ENCODE data around the gene P2RX1.

Gene P2RX1

GRCh38 chr17:3882276-3882675 lies 34.0 kb downstream of the P2RX1 start:
- H3K27ac ChIP-seq (ENCODE audit: low read depth, low read length) = no peak overlapping the region
- H3K9me3 ChIP-seq (ENCODE audit: control insufficient read depth in 5 of 5, low read length in 5 of 5) = no peaks in the 10 kb centered on the region
- H3K4me3 ChIP-seq (ENCODE audit: low read depth in 1 of 5, low read length in 5 of 5) = no peak overlapping the region
- H3K9ac ChIP-seq (ENCODE audit: low read length in 5 of 5) = no peak overlapping the region
- peaks cover 0 to 6% (median 2%) of the 10 kb centered on the region in 5 donors for H3K27me3 ChIP-seq (ENCODE audit: control insufficient read depth in 5 of 5, insufficient read depth in 4 of 5, low read length in 5 of 5)
- peaks cover 1 to 26% (median 19%) of the 10 kb centered on the region in 5 donors for H3K4me1 ChIP-seq (ENCODE audit: control insufficient read depth in 5 of 5, insufficient read depth in 5 of 5, low read length in 5 of 5)
- H3K36me3 ChIP-seq (ENCODE audit: control insufficient read depth in 5 of 5, insufficient read depth in 5 of 5, low read length in 5 of 5) = peaks cover 0 to 33% (median 30%) of the 10 kb centered on the region in 5 donors

GRCh38 chr17:3880983-3881382 lies 35.3 kb downstream of the P2RX1 start:
- no peak overlapping the region for H3K9ac ChIP-seq (ENCODE audit: low read length in 5 of 5)
- no peak overlapping the region for H3K27ac ChIP-seq (ENCODE audit: low read depth, low read length)
- peaks cover 0 to 42% (median 40%) of the 10 kb centered on the region in 5 donors for H3K36me3 ChIP-seq (ENCODE audit: control insufficient read depth in 5 of 5, insufficient read depth in 5 of 5, low read length in 5 of 5)
- peaks cover 0 to 2% (median 0%) of the 10 kb centered on the region in 5 donors for H3K27me3 ChIP-seq (ENCODE audit: control insufficient read depth in 5 of 5, insufficient read depth in 4 of 5, low read length in 5 of 5)
- peaks cover 0 to 13% (median 6%) of the 10 kb centered on the region in 5 donors for H3K4me1 ChIP-seq (ENCODE audit: control insufficient read depth in 5 of 5, insufficient read depth in 5 of 5, low read length in 5 of 5)
- no peaks in the 10 kb centered on the region for H3K9me3 ChIP-seq (ENCODE audit: control insufficient read depth in 5 of 5, low read length in 5 of 5)
- H3K4me3 ChIP-seq (ENCODE audit: low read depth in 1 of 5, low read length in 5 of 5) = no peak overlapping the region

- Histone ChIP-seq H3K4me3 (ENCODE audit: low read depth in 1 of 5, low read length in 5 of 5) (no peak overlapping the region), H3K4me1 (ENCODE audit: control insufficient read depth in 5 of 5, insufficient read depth in 5 of 5, low read length in 5 of 5) (peaks cover 0 to 2% (median 0%) of the 10 kb centered on the region in 5 donors), H3K27me3 (ENCODE audit: control insufficient read depth in 5 of 5, insufficient read depth in 4 of 5, low read length in 5 of 5) (peaks cover 0 to 2% (median 0%) of the 10 kb centered on the region in 5 donors), H3K9me3 (ENCODE audit: control insufficient read depth in 5 of 5, low read length in 5 of 5) (no peaks in the 10 kb centered on the region), H3K36me3 (ENCODE audit: control insufficient read depth in 5 of 5, insufficient read depth in 5 of 5, low read length in 5 of 5) (peaks cover 0 to 47% (median 41%) of the 10 kb centered on the region in 5 donors), H3K27ac (ENCODE audit: low read depth, low read length) (no peak overlapping the region), H3K9ac (ENCODE audit: low read length in 5 of 5) (no peak overlapping the region)
Measured at GRCh38 chr17:3879591-3880417, 36.5 kb downstream of the P2RX1 start.

GRCh38 chr17:3879186-3879585 lies 37.1 kb downstream of the P2RX1 start:
- Histone ChIP-seq H3K27me3 (ENCODE audit: control insufficient read depth in 5 of 5, insufficient read depth in 4 of 5, low read length in 5 of 5) (peaks cover 0 to 2% (median 0%) of the 10 kb centered on the region in 5 donors), H3K4me3 (ENCODE audit: low read depth in 1 of 5, low read length in 5 of 5) (no peak overlapping the region), H3K36me3 (ENCODE audit: control insufficient read depth in 5 of 5, insufficient read depth in 5 of 5, low read length in 5 of 5) (peaks cover 0 to 42% (median 35%) of the 10 kb centered on the region in 5 donors), H3K4me1 (ENCODE audit: control insufficient read depth in 5 of 5, insufficient read depth in 5 of 5, low read length in 5 of 5) (no peaks in the 10 kb centered on the region), H3K9ac (ENCODE audit: low read length in 5 of 5) (no peak overlapping the region), H3K27ac (ENCODE audit: low read depth, low read length) (no peak overlapping the region), H3K9me3 (ENCODE audit: control insufficient read depth in 5 of 5, low read length in 5 of 5) (no peaks in the 10 kb centered on the region)

GRCh38 chr17:3877220-3877619 lies 39.0 kb downstream of the P2RX1 start:
- H3K36me3 ChIP-seq (ENCODE audit: control insufficient read depth in 5 of 5, insufficient read depth in 5 of 5, low read length in 5 of 5) = peaks cover 0 to 45% (median 40%) of the 10 kb centered on the region in 5 donors
- no peak overlapping the region for H3K9ac ChIP-seq (ENCODE audit: low read length in 5 of 5)

GRCh38 chr17:3875317-3875716 lies 40.9 kb downstream of the P2RX1 start:
- Histone ChIP-seq H3K36me3 (ENCODE audit: control insufficient read depth in 5 of 5, insufficient read depth in 5 of 5, low read length in 5 of 5) (peaks cover 0 to 44% (median 39%) of the 10 kb centered on the region in 5 donors), H3K4me3 (ENCODE audit: low read depth in 1 of 5, low read length in 5 of 5) (no peak overlapping the region), H3K9ac (ENCODE audit: low read length in 5 of 5) (no peak overlapping the region), H3K27ac (ENCODE audit: low read depth, low read length) (no peak overlapping the region), H3K27me3 (ENCODE audit: control insufficient read depth in 5 of 5, insufficient read depth in 4 of 5, low read length in 5 of 5) (peaks cover 0 to 2% (median 0%) of the 10 kb centered on the region in 5 donors), H3K9me3 (ENCODE audit: control insufficient read depth in 5 of 5, low read length in 5 of 5) (no peaks in the 10 kb centered on the region), H3K4me1 (ENCODE audit: control insufficient read depth in 5 of 5, insufficient read depth in 5 of 5, low read length in 5 of 5) (peaks cover 0 to 6% (median 0%) of the 10 kb centered on the region in 5 donors)

More at GRCh38 chr17:3877220-3877619, 39.0 kb downstream of the P2RX1 start:
- no peak overlapping the region for H3K4me3 ChIP-seq (ENCODE audit: low read depth in 1 of 5, low read length in 5 of 5)
- H3K27ac ChIP-seq (ENCODE audit: low read depth, low read length) = no peak overlapping the region
- H3K4me1 ChIP-seq (ENCODE audit: control insufficient read depth in 5 of 5, insufficient read depth in 5 of 5, low read length in 5 of 5) = no peaks in the 10 kb centered on the region
- no peaks in the 10 kb centered on the region for H3K9me3 ChIP-seq (ENCODE audit: control insufficient read depth in 5 of 5, low read length in 5 of 5)
- H3K27me3 ChIP-seq (ENCODE audit: control insufficient read depth in 5 of 5, insufficient read depth in 4 of 5, low read length in 5 of 5) = peaks cover 0 to 2% (median 0%) of the 10 kb centered on the region in 5 donors

- no peak overlapping the region for H3K27ac ChIP-seq (ENCODE audit: low read depth, low read length)
- H3K27me3 ChIP-seq (ENCODE audit: control insufficient read depth in 5 of 5, insufficient read depth in 4 of 5, low read length in 5 of 5) = no peaks in the 10 kb centered on the region
- H3K9ac ChIP-seq (ENCODE audit: low read length in 5 of 5) = no peak overlapping the region
- no peaks in the 10 kb centered on the region for H3K9me3 ChIP-seq (ENCODE audit: control insufficient read depth in 5 of 5, low read length in 5 of 5)
- peaks cover 0 to 6% (median 0%) of the 10 kb centered on the region in 5 donors for H3K4me1 ChIP-seq (ENCODE audit: control insufficient read depth in 5 of 5, insufficient read depth in 5 of 5, low read length in 5 of 5)
- peaks cover 0 to 48% (median 41%) of the 10 kb centered on the region in 5 donors for H3K36me3 ChIP-seq (ENCODE audit: control insufficient read depth in 5 of 5, insufficient read depth in 5 of 5, low read length in 5 of 5)
- H3K4me3 ChIP-seq (ENCODE audit: low read depth in 1 of 5, low read length in 5 of 5) = no peak overlapping the region
Measured at GRCh38 chr17:3873862-3874261, 42.4 kb downstream of the P2RX1 start.

- H3K4me3 ChIP-seq (ENCODE audit: low read depth in 1 of 5, low read length in 5 of 5) = no peak overlapping the region
- no peaks in the 10 kb centered on the region for H3K27me3 ChIP-seq (ENCODE audit: control insufficient read depth in 5 of 5, insufficient read depth in 4 of 5, low read length in 5 of 5)
- no peaks in the 10 kb centered on the region for H3K9me3 ChIP-seq (ENCODE audit: control insufficient read depth in 5 of 5, low read length in 5 of 5)
- H3K36me3 ChIP-seq (ENCODE audit: control insufficient read depth in 5 of 5, insufficient read depth in 5 of 5, low read length in 5 of 5) = peaks cover 0 to 35% (median 29%) of the 10 kb centered on the region in 5 donors
- peaks cover 0 to 6% (median 0%) of the 10 kb centered on the region in 5 donors for H3K4me1 ChIP-seq (ENCODE audit: control insufficient read depth in 5 of 5, insufficient read depth in 5 of 5, low read length in 5 of 5)
- H3K9ac ChIP-seq (ENCODE audit: low read length in 5 of 5) = peak overlapping the region in 1 of 5 donors; percentile 43
- H3K27ac ChIP-seq (ENCODE audit: low read depth, low read length) = no peak overlapping the region
Measured at GRCh38 chr17:3870871-3871306, 45.4 kb downstream of the P2RX1 start.

- no peak overlapping the region for H3K9ac ChIP-seq (ENCODE audit: low read length in 5 of 5)
- H3K36me3 ChIP-seq (ENCODE audit: control insufficient read depth in 5 of 5, insufficient read depth in 5 of 5, low read length in 5 of 5) = peaks cover 0 to 17% (median 12%) of the 10 kb centered on the region in 5 donors
- H3K9me3 ChIP-seq (ENCODE audit: control insufficient read depth in 5 of 5, low read length in 5 of 5) = no peaks in the 10 kb centered on the region
- H3K4me1 ChIP-seq (ENCODE audit: control insufficient read depth in 5 of 5, insufficient read depth in 5 of 5, low read length in 5 of 5) = peaks cover 0 to 6% (median 0%) of the 10 kb centered on the region in 5 donors
- H3K27me3 ChIP-seq (ENCODE audit: control insufficient read depth in 5 of 5, insufficient read depth in 4 of 5, low read length in 5 of 5) = no peaks in the 10 kb centered on the region
- no peak overlapping the region for H3K27ac ChIP-seq (ENCODE audit: low read depth, low read length)
- no peak overlapping the region for H3K4me3 ChIP-seq (ENCODE audit: low read depth in 1 of 5, low read length in 5 of 5)
Measured at GRCh38 chr17:3867606-3868005, 48.7 kb downstream of the P2RX1 start.

GRCh38 chr17:3867106-3867505 lies 49.2 kb downstream of the P2RX1 start:
- H3K9me3 ChIP-seq (ENCODE audit: control insufficient read depth in 5 of 5, low read length in 5 of 5) = no peaks in the 10 kb centered on the region
- H3K4me1 ChIP-seq (ENCODE audit: control insufficient read depth in 5 of 5, insufficient read depth in 5 of 5, low read length in 5 of 5) = peaks cover 0 to 6% (median 0%) of the 10 kb centered on the region in 5 donors
- H3K9ac ChIP-seq (ENCODE audit: low read length in 5 of 5) = no peak overlapping the region
- H3K4me3 ChIP-seq (ENCODE audit: low read depth in 1 of 5, low read length in 5 of 5) = no peak overlapping the region
- no peaks in the 10 kb centered on the region for H3K27me3 ChIP-seq (ENCODE audit: control insufficient read depth in 5 of 5, insufficient read depth in 4 of 5, low read length in 5 of 5)
- H3K36me3 ChIP-seq (ENCODE audit: control insufficient read depth in 5 of 5, insufficient read depth in 5 of 5, low read length in 5 of 5) = peaks cover 0 to 12% (median 7%) of the 10 kb centered on the region in 5 donors
- no peak overlapping the region for H3K27ac ChIP-seq (ENCODE audit: low read depth, low read length)
